GOT3 (cell line): Measurements from ENCODE around the gene AHSG.

ENCODE experiments used
- DNase-seq: peaks from one replicate; lab custom pipeline; 2025; ENCODE audit warnings: mixed read lengths; lab: John Stamatoyannopoulos, UW

The AHSG gene

GRCh38 chr3:186640473-186640818 is 27.6 kb downstream of the AHSG start:
- peak; percentile 36 for DNase-seq

GRCh38 chr3:186640929-186641328 is 28.1 kb downstream of the AHSG start:
- DNase-seq: no peak

DNA sequence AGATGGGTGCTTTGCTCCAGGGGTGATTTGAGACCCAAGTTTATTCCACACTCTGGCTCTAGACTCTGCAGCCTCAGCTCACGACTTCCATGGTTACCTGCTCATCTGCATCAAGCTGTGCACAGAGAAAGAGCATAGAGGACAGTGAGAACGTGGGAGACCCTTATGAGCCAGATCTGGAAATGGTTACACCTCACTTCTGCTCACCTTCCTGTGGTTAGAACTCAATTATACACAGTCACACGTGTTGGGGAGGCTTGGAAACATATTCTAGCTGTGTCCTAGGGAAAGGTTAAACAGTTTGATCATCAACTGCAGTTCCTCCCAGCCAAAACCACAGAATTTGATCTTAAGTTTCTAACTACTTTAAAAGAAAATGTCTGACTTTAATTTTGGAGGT is 29.2 kb downstream of the AHSG start:
- no peak for DNase-seq

GRCh38 chr3:186643493-186643892 is 30.6 kb downstream of the AHSG start:
- no peak for DNase-seq

DNA sequence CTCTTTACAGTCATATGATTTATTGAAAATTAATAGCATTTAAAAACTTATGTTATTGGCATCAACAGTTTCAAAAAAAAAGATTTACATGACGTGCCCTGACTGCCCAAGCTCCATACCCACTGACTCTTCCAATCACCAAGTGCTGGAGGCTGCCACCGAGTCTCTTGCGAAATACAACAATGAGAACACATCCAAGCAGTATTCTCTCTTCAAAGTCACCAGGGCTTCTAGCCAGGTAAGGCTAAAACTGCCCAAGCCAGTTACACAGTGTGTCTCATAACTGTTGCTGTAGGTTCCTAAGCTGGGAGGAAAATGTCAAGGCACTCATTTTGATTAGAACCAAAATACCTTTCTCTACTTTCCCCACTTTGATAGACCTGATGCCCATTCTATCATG is 31.8 kb downstream of the AHSG start:
- DNase-seq: no peak

DNA sequence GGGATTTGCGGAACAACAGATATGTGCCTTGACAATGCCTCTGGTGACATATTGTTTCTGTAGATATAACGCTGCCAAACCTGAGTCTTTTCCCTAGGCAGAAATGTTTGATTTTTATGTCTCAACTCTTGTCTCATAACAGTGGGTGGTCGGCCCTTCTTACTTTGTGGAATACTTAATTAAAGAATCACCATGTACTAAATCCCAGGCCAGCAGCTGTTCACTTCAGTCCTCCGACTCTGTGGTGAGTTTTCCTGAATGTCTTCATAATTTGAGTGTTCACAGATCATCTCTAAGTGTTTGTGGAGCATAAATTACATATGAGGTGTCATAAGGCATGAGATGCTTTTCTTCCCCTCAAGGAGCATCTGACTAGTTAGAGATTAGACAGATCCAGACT is 33.2 kb downstream of the AHSG start:
- DNase-seq: no peak

- DNase-seq: no peak
Observed at GRCh38 chr3:186646841-186647240, 34.0 kb downstream of the AHSG start.

- DNase-seq: no peak
Observed at GRCh38 chr3:186648851-186649250, 36.0 kb downstream of the AHSG start.

DNA sequence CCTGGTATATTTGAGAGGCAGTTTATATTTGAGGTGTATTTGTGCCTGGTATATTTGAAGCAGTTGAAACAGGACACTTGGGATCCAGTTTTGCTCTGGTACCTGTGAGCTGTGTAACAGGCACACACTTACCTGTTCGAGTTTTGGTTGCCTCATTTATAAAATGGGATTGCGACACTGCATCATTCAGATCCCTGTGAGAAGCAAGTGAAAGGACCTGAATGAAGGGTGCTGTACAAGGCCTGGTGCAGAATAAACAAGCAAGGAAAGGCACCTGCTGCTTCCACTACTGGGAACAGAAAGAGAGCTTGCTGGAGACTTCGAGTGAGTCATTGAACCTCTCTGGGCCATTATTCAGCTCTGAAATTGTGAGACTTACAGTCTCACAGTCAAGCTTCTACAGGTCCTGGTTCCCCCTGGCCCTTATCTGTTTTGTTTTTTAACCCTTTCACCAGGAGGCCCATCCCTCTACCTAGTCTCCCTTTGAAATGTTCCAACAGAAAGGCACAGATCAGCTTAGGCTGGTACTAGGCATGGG is 38.9 kb downstream of the AHSG start:
- no peak for DNase-seq

GRCh38 chr3:186653080-186653707 is 40.3 kb downstream of the AHSG start:
- DNase-seq: no peak

GRCh38 chr3:186653984-186654383 is 41.1 kb downstream of the AHSG start:
- DNase-seq: no peak

GRCh38 chr3:186663361-186664118 is 50.7 kb downstream of the AHSG start:
- no peak for DNase-seq

GRCh38 chr3:186664119-186664495 is 51.2 kb downstream of the AHSG start:
- DNase-seq: no peak

GRCh38 chr3:186664506-186664905 is 51.6 kb downstream of the AHSG start:
- no peak for DNase-seq

GRCh38 chr3:186665625-186666188 is 52.8 kb downstream of the AHSG start, which contains the start of gene HRG:
TSS of gene HRG (plus strand) at chr3:186666014. CDS start at chr3:186666032, 18 bp downstream.
- no peak for DNase-seq

DNA sequence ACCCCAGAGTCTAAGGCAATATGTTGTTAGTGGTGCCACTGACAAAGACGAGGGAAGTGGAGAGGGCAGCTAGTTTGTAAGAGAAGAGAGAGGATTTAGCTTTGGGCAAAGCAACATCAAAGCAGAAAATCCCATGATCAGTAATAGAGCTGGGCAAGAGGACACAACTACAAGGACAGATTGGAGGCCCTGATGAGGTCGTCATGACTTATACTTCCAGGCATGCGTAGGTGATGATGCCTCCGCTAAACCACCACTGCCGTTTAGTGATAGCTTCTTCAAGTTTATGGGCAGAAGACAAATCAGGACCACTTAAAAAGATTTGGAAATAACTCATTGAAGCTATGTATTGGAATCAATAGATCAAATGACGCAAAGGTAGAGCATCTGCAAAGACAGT is 55.6 kb downstream of the AHSG start:
- DNase-seq: no peak

DNA sequence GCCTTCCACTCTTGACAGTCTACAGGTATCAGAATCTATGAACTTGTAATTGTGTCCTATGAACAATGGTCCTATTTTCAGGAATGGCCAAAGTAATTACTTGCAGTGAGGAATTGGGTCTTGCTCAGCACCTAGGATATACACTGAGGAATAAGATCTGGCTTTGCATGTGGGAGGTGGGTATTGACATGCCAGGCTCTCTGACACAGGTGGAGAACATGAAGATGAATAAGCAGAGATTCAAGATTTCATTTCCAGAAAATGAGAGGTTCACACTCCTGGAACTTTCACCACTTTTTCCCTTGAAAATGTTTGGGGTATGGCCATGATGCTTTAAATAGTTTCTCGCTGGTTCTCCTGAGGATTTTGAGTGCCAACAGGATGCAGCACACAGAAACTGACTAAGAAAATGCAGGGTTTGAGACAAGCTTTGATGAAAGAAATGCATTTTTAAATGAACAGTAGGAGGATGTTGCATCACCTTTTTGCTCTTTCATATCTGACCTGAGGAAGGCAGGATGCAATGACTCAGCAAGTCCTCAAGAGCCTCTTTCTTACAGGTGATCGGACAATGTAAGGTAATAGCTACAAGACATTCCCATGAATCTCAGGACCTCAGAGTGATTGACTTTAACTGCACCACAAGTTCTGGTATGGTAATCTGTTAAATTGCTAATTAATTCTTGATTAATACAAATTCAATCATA is 56.7 kb downstream of the AHSG start:
- no peak for DNase-seq

- no peak for DNase-seq
Observed at GRCh38 chr3:186670155-186670554, 57.3 kb downstream of the AHSG start.
